ENCODE results near the gene IL1RAPL1.
"Not testable (repeated sequence)": the region's sequence is repeated elsewhere in the genome, so short reads cannot be mapped to it uniquely, and the experiment has no call there.

The IL1RAPL1 gene

GRCh38 chrX:28757290-28757689 is 170.0 kb downstream of the IL1RAPL1 start:
- no peak for FAIRE-seq
- DNase-seq (ENCODE audit: insufficient read length, low spot score) = no peak

GRCh38 chrX:28766561-28766960 is 179.3 kb downstream of the IL1RAPL1 start:
- FAIRE-seq; DNase-seq (ENCODE audit: insufficient read length, low spot score): not testable (repeated sequence)

GRCh38 chrX:28773807-28774206 is 186.6 kb downstream of the IL1RAPL1 start:
- no peak for DNase-seq (ENCODE audit: insufficient read length, low spot score)
- no peak for FAIRE-seq

GRCh38 chrX:28787206-28787605 is 200.0 kb downstream of the IL1RAPL1 start:
- FAIRE-seq (no peak), DNase-seq (ENCODE audit: insufficient read length, low spot score) (no peak)

- DNase-seq (ENCODE audit: insufficient read length, low spot score); FAIRE-seq: not testable (repeated sequence)
These were observed 213.4 kb downstream of the IL1RAPL1 start for GRCh38 chrX:28800671-28801070.

- FAIRE-seq (no peak), DNase-seq (ENCODE audit: insufficient read length, low spot score) (no peak)
These were observed 215.4 kb downstream of the IL1RAPL1 start for GRCh38 chrX:28802625-28803024.

- FAIRE-seq (no peak), DNase-seq (ENCODE audit: insufficient read length, low spot score) (no peak)
These were observed 248.7 kb downstream of the IL1RAPL1 start for GRCh38 chrX:28835991-28836390.

- DNase-seq (ENCODE audit: insufficient read length, low spot score) (no peak), FAIRE-seq (no peak)
These were observed 256.6 kb downstream of the IL1RAPL1 start for GRCh38 chrX:28843817-28844216.

- DNase-seq (ENCODE audit: insufficient read length, low spot score) (no peak), FAIRE-seq (no peak)
These were observed 260.2 kb downstream of the IL1RAPL1 start for GRCh38 chrX:28847423-28847822.

- DNase-seq (ENCODE audit: insufficient read length, low spot score) = no peak
These were observed 261.5 kb downstream of the IL1RAPL1 start for GRCh38 chrX:28848707-28849106.

GRCh38 chrX:28850955-28851354 is 263.7 kb downstream of the IL1RAPL1 start:
- FAIRE-seq (no peak), DNase-seq (ENCODE audit: insufficient read length, low spot score) (no peak)

More at GRCh38 chrX:28848707-28849106, 261.5 kb downstream of the IL1RAPL1 start:
- no peak for FAIRE-seq

- FAIRE-seq (no peak), DNase-seq (ENCODE audit: insufficient read length, low spot score) (no peak)
These were observed 264.6 kb downstream of the IL1RAPL1 start for GRCh38 chrX:28851871-28852270.

GRCh38 chrX:28854637-28855036 is 267.4 kb downstream of the IL1RAPL1 start:
- no peak for FAIRE-seq

GRCh38 chrX:28876408-28876807 is 289.2 kb downstream of the IL1RAPL1 start:
- FAIRE-seq = no peak
- no peak for DNase-seq (ENCODE audit: insufficient read length, low spot score)

More at GRCh38 chrX:28854637-28855036, 267.4 kb downstream of the IL1RAPL1 start:
- no peak for DNase-seq (ENCODE audit: insufficient read length, low spot score)

- FAIRE-seq (no peak), DNase-seq (ENCODE audit: insufficient read length, low spot score) (no peak)
These were observed 289.7 kb downstream of the IL1RAPL1 start for GRCh38 chrX:28876901-28877300.

GRCh38 chrX:28880136-28880535 is 292.9 kb downstream of the IL1RAPL1 start:
- FAIRE-seq (no peak), DNase-seq (ENCODE audit: insufficient read length, low spot score) (no peak)

- FAIRE-seq (no peak), DNase-seq (ENCODE audit: insufficient read length, low spot score) (no peak)
These were observed 297.6 kb downstream of the IL1RAPL1 start for GRCh38 chrX:28884823-28885222.

GRCh38 chrX:28888416-28888815 is 301.2 kb downstream of the IL1RAPL1 start:
- DNase-seq (ENCODE audit: insufficient read length, low spot score) (no peak), FAIRE-seq (no peak)

- FAIRE-seq = no peak
These were observed 302.4 kb downstream of the IL1RAPL1 start for GRCh38 chrX:28889591-28890090.

GRCh38 chrX:28901637-28902036 is 314.4 kb downstream of the IL1RAPL1 start:
- DNase-seq (ENCODE audit: insufficient read length, low spot score) = no peak
- no peak for FAIRE-seq

More at GRCh38 chrX:28889591-28890090, 302.4 kb downstream of the IL1RAPL1 start:
- DNase-seq (ENCODE audit: insufficient read length, low spot score) = no peak

GRCh38 chrX:28910487-28910886 is 323.2 kb downstream of the IL1RAPL1 start:
- DNase-seq (ENCODE audit: insufficient read length, low spot score) (no peak), FAIRE-seq (no peak)

GRCh38 chrX:28920153-28920943 is 333.1 kb downstream of the IL1RAPL1 start:
- no peak for DNase-seq (ENCODE audit: insufficient read length, low spot score)
- no peak for FAIRE-seq
